ENCODE data around the gene MEGF6.

The MEGF6 gene

DNA sequence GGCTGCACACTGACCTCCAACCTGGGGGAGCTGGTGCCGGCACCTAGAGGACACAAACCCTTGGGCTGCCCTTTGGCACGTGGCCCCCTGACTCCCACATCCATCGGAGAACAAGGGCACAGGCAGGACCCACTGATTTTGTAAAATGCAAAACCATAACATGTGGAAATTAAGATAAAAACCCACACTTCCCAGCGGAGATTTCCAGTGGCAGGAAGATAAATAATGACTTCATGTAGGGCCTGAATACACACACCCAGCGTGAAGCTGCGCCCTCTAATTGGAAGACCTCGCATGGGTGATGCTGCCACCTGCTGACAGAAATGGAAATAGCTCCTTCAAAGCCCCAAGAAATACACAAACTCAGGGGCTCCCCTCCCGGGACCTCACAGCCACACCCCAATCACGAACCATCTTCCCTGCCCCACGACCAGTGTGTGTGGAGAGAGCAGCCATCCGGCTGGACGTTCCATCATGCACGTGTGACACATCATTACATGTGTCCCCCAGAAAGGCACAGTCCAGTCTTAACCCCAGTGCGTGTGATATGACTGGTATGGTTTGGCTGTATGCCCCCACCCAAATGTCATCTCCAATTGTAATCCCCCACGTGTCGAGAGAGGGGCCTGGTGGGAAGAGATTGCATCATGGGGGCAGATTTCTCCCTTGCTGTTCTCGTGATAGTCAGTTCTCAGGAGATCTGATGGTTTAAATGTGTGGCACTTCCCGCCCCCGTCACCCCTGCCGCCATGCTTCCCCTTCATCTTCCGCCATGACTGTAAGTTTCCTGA, 7.8 kb upstream of the MEGF6 start:
- H3K4me1 ChIP-seq (ENCODE audit: control insufficient read depth in 2 of 2, insufficient read depth in 2 of 2, low read length in 2 of 2): peaks cover 11% of the 10 kb centered on the region in 2 donors
- no peaks in the 10 kb centered on the region for H3K27me3 ChIP-seq (ENCODE audit: control insufficient read depth in 2 of 2, insufficient read depth in 2 of 2, low read length in 2 of 2)
- H3K36me3 ChIP-seq (ENCODE audit: control insufficient read depth in 2 of 2, insufficient read depth in 2 of 2, low read length in 2 of 2): no peaks in the 10 kb centered on the region

DNA sequence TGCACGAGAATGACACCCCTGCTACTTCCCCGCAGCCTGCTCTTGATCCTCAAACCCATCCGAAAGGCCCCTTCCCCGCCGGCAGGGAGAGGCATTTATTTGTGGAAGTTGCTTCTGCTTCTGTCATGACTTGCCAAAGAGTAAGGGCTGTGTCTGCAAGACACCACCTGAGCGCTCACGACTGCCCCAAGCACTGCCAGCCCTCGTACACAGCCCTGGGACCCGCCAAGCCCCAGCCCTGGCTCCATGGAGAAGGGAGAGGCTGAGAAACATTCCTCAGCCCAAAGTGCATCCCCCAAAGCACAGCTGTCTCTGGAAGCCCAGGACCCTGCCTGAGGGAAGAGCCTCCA, 7.2 kb upstream of the MEGF6 start:
- no peak overlapping the region for H3K4me3 ChIP-seq (ENCODE audit: low read length in 2 of 2)
- H3K36me3 ChIP-seq (ENCODE audit: control insufficient read depth in 2 of 2, insufficient read depth in 2 of 2, low read length in 2 of 2): no peaks in the 10 kb centered on the region
- peaks cover 0 to 3% of the 10 kb centered on the region in 2 donors for H3K27me3 ChIP-seq (ENCODE audit: control insufficient read depth in 2 of 2, insufficient read depth in 2 of 2, low read length in 2 of 2)
- H3K4me1 ChIP-seq (ENCODE audit: control insufficient read depth in 2 of 2, insufficient read depth in 2 of 2, low read length in 2 of 2): peaks cover 5% of the 10 kb centered on the region in 2 donors
- H3K9me3 ChIP-seq (ENCODE audit: control insufficient read depth in 2 of 2, low read length in 2 of 2): no peaks in the 10 kb centered on the region
- no peak overlapping the region for H3K27ac ChIP-seq (ENCODE audit: low read depth in 2 of 2, low read length in 2 of 2)
- H3K9ac ChIP-seq (ENCODE audit: low read depth in 1 of 2, low read length in 2 of 2): peak overlapping the region; percentile 4 to 24

More for the DNA sequence above, 7.8 kb upstream of the MEGF6 start:
- Histone ChIP-seq H3K4me3 (ENCODE audit: low read length in 2 of 2) (no peak overlapping the region), H3K9ac (ENCODE audit: low read depth in 1 of 2, low read length in 2 of 2) (peak overlapping the region in 1 of 2 donors; percentile 24), H3K27ac (ENCODE audit: low read depth in 2 of 2, low read length in 2 of 2) (no peak overlapping the region), H3K9me3 (ENCODE audit: control insufficient read depth in 2 of 2, low read length in 2 of 2) (no peaks in the 10 kb centered on the region)

DNA sequence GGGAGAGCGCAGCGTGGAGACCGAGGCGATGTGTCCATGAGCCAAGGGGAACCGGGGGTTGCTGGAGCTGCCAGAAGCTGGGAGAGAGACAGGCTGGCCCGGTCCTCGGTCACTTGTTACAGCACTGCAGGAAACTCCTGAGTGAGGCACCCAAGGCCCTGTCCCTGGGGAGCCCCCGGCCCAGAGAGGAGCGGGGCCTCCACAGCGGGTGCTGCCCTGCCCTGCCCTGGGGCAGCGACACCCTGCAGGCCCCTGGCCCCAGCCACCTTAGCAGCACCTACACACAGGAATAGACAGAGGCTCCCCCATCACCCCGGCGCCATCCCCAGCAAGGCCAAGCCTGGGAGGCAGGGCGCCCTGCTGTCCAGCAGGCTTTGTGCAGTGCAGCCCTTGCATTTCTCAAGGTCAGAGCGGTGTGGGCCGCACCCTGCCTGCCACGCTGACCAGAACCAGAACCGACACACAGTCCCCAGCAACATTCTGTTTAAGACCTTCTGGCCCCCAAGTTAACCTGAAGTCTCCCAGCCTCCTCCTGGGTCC, 6.6 kb upstream of the MEGF6 start:
- Histone ChIP-seq H3K36me3 (ENCODE audit: control insufficient read depth in 2 of 2, insufficient read depth in 2 of 2, low read length in 2 of 2) (no peaks in the 10 kb centered on the region), H3K4me3 (ENCODE audit: low read length in 2 of 2) (no peak overlapping the region), H3K4me1 (ENCODE audit: control insufficient read depth in 2 of 2, insufficient read depth in 2 of 2, low read length in 2 of 2) (peaks cover 2 to 4% of the 10 kb centered on the region in 2 donors), H3K9me3 (ENCODE audit: control insufficient read depth in 2 of 2, low read length in 2 of 2) (no peaks in the 10 kb centered on the region), H3K27ac (ENCODE audit: low read depth in 2 of 2, low read length in 2 of 2) (no peak overlapping the region), H3K9ac (ENCODE audit: low read depth in 1 of 2, low read length in 2 of 2) (no peak overlapping the region), H3K27me3 (ENCODE audit: control insufficient read depth in 2 of 2, insufficient read depth in 2 of 2, low read length in 2 of 2) (peaks cover 0 to 3% of the 10 kb centered on the region in 2 donors)

DNA sequence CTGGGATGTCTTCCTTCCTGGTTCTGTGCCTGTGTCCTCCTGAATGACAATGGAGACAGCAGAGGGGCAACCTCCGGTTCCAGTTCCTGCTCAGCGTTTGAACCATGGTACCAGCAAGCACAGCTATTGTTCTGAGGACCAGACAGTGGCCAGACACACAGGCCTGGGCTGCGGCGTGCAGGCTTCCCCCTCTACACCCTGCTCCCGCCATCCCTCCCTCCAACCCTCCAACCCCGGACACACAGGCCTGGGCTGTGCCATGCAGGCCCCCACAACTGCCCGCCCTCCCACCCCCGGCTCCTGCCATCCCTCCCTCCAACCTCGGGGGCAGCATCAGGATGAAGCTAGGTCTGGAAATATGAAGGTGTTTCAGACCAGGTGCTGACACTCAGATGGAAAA, 5.6 kb upstream of the MEGF6 start:
- H3K27ac ChIP-seq (ENCODE audit: low read depth in 2 of 2, low read length in 2 of 2): no peak overlapping the region

DNA sequence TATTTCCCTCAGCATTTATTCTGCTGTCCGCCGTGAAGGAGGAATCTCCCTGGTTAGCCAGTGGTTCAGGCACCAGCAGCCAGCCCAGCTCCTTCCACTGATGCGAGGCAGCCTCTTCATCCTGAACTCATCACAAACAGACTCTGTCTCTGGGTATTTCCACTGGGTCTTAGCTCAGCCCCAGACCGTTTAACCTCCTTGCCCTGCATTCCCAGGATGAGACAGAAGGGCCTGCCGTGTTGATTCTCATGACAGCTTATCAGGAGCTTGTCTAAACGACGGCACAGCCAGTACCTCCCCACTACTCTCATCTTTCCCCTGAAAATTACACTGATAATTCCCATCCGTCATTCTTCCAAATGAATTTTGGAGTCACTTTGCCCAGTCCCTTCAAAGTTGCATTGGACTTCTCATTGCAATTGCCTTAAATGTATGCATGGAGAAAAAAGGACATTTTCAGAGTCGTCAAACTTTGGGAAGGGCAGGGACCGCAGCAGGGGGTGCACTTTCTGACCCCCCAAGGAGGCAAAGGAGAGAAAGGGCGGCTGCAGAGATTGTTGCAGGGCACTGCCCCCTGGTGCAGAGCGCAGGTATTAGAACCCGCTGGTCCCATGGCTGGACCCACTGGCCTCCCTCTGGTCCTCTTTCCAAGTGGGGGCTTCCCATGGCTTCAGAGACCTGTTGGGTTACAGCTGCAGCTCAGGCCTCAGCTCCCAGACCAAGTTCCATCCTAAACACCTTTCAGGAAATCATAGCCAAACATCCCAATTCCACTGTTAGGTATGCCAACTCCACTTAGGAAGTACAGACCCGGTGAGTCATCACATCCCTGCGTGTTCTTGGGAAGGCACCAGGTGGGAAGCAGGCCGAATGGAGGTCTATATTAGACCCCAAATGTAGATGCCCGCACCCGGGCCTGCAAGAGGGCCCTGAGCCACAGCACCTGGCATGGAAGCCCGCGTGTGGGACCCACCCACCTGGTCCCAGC, 3.7 kb upstream of the MEGF6 start:
- H3K4me3 ChIP-seq (ENCODE audit: low read length in 2 of 2): no peak overlapping the region
- no peaks in the 10 kb centered on the region for H3K36me3 ChIP-seq (ENCODE audit: control insufficient read depth in 2 of 2, insufficient read depth in 2 of 2, low read length in 2 of 2)
- H3K27ac ChIP-seq (ENCODE audit: low read depth in 2 of 2, low read length in 2 of 2): no peak overlapping the region
- H3K9ac ChIP-seq (ENCODE audit: low read depth in 1 of 2, low read length in 2 of 2): no peak overlapping the region
- peaks cover 5 to 7% of the 10 kb centered on the region in 2 donors for H3K4me1 ChIP-seq (ENCODE audit: control insufficient read depth in 2 of 2, insufficient read depth in 2 of 2, low read length in 2 of 2)
- no peaks in the 10 kb centered on the region for H3K9me3 ChIP-seq (ENCODE audit: control insufficient read depth in 2 of 2, low read length in 2 of 2)
- peaks cover 2 to 13% of the 10 kb centered on the region in 2 donors for H3K27me3 ChIP-seq (ENCODE audit: control insufficient read depth in 2 of 2, insufficient read depth in 2 of 2, low read length in 2 of 2)

More for the DNA sequence above, 5.6 kb upstream of the MEGF6 start:
- Histone ChIP-seq H3K36me3 (ENCODE audit: control insufficient read depth in 2 of 2, insufficient read depth in 2 of 2, low read length in 2 of 2) (no peaks in the 10 kb centered on the region), H3K9me3 (ENCODE audit: control insufficient read depth in 2 of 2, low read length in 2 of 2) (no peaks in the 10 kb centered on the region), H3K27me3 (ENCODE audit: control insufficient read depth in 2 of 2, insufficient read depth in 2 of 2, low read length in 2 of 2) (peaks cover 0 to 7% of the 10 kb centered on the region in 2 donors), H3K9ac (ENCODE audit: low read depth in 1 of 2, low read length in 2 of 2) (no peak overlapping the region), H3K4me1 (ENCODE audit: control insufficient read depth in 2 of 2, insufficient read depth in 2 of 2, low read length in 2 of 2) (peaks cover 2 to 4% of the 10 kb centered on the region in 2 donors), H3K4me3 (ENCODE audit: low read length in 2 of 2) (no peak overlapping the region)

DNA sequence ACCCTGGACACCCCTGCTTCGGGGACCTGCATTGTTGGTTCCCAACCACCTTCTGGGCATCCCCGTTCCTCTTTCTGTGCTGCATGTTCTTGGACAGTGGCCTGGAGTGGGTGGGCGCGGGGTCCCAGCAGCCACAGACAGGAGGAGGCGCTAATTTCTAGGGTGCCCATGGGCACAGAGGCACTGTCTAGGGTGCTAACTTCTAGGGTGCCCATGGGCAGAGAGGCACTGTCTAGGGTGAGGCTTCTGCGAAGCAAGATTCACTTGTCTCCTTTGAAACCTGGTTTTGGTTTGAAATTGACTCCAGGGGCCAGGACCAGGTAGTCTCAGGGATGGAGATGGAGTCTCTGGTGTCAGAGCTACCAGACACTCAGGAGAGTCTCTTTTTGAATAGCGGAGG, 815 bp upstream of the MEGF6 start:
- peaks cover 2 to 5% of the 10 kb centered on the region in 2 donors for H3K4me1 ChIP-seq (ENCODE audit: control insufficient read depth in 2 of 2, insufficient read depth in 2 of 2, low read length in 2 of 2)

DNA sequence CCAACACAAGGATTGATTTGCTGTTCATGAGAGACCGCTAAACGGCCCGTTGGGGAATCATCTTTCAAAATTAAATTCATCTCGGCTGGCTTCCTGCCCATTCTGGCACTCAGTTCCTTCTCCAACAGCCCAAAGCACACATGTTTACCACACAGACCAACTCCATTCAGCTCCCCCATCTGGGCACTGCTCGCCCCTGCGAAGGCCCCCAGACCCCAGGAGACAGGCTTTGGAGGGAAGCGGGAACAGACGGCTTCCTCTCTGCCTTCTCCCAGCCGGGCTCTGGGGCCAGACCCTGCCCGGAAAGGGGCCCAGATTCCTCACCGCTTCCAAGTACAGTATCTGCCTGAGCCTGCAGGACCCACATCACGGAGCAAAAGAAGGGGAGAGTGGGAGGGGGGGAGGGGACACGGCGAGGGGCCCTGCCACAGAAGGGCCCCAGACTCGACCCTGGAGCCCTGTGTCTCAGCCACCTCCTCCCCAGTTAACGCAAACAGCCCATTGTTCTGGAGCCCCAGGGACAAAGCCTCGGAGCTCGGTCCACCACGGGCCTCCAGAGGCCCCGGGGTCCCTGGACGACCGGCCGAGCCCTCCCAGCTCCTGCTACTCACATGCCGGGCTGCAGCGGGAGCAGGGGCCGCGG, 660 bp downstream of the MEGF6 start:
- Histone ChIP-seq H3K4me1 (ENCODE audit: control insufficient read depth in 2 of 2, insufficient read depth in 2 of 2, low read length in 2 of 2) (peaks cover 2 to 5% of the 10 kb centered on the region in 2 donors), H3K27me3 (ENCODE audit: control insufficient read depth in 2 of 2, insufficient read depth in 2 of 2, low read length in 2 of 2) (peaks cover 8 to 18% of the 10 kb centered on the region in 2 donors), H3K9me3 (ENCODE audit: control insufficient read depth in 2 of 2, low read length in 2 of 2) (no peaks in the 10 kb centered on the region), H3K36me3 (ENCODE audit: control insufficient read depth in 2 of 2, insufficient read depth in 2 of 2, low read length in 2 of 2) (no peaks in the 10 kb centered on the region), H3K4me3 (ENCODE audit: low read length in 2 of 2) (no peak overlapping the region), H3K27ac (ENCODE audit: low read depth in 2 of 2, low read length in 2 of 2) (no peak overlapping the region), H3K9ac (ENCODE audit: low read depth in 1 of 2, low read length in 2 of 2) (no peak overlapping the region)

More for the DNA sequence above, 815 bp upstream of the MEGF6 start:
- Histone ChIP-seq H3K27ac (ENCODE audit: low read depth in 2 of 2, low read length in 2 of 2) (no peak overlapping the region), H3K27me3 (ENCODE audit: control insufficient read depth in 2 of 2, insufficient read depth in 2 of 2, low read length in 2 of 2) (peaks cover 8 to 18% of the 10 kb centered on the region in 2 donors), H3K9me3 (ENCODE audit: control insufficient read depth in 2 of 2, low read length in 2 of 2) (no peaks in the 10 kb centered on the region), H3K36me3 (ENCODE audit: control insufficient read depth in 2 of 2, insufficient read depth in 2 of 2, low read length in 2 of 2) (no peaks in the 10 kb centered on the region), H3K9ac (ENCODE audit: low read depth in 1 of 2, low read length in 2 of 2) (no peak overlapping the region), H3K4me3 (ENCODE audit: low read length in 2 of 2) (no peak overlapping the region)

DNA sequence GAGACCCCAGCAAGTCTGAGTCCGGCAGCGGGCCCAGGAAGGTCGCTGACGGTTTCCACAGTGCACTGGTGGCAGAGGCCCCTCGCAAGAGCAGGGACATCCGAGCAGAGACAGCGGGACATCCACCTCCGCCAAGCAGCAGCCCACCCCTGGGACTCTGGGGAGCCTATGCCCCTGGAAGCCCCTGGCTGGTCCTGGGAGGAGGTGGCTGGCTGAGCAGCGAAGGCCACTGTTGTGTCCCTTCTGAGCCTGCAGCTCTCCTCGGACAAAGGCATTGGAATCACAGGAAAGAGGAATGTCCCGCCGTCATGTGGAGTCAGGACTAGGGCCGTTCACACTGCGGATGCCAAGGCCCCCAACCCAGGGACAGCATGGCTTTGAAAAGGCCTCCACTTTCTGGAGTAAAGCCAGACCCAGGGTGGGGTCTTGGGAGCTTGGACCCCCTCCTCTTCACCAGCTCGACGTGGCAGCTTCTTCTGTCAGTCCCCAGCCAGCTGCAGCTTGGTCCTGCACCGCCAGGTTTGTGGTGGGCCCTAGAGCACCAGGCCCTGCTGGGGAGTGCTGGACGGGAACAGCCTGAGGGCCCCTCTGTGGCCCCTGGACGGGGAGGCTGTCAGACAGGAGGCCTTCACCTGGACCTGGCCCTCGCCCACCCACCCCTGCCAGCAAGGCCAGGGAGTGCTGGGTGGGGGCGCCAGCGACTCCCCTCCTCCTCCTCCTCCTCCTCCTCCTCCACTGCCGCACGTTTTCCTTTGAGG, 1.4 kb downstream of the MEGF6 start:
- Histone ChIP-seq H3K36me3 (ENCODE audit: control insufficient read depth in 2 of 2, insufficient read depth in 2 of 2, low read length in 2 of 2) (no peaks in the 10 kb centered on the region), H3K27ac (ENCODE audit: low read depth in 2 of 2, low read length in 2 of 2) (no peak overlapping the region), H3K9me3 (ENCODE audit: control insufficient read depth in 2 of 2, low read length in 2 of 2) (no peaks in the 10 kb centered on the region), H3K9ac (ENCODE audit: low read depth in 1 of 2, low read length in 2 of 2) (no peak overlapping the region), H3K27me3 (ENCODE audit: control insufficient read depth in 2 of 2, insufficient read depth in 2 of 2, low read length in 2 of 2) (peaks cover 8 to 18% of the 10 kb centered on the region in 2 donors), H3K4me1 (ENCODE audit: control insufficient read depth in 2 of 2, insufficient read depth in 2 of 2, low read length in 2 of 2) (peaks cover 2 to 5% of the 10 kb centered on the region in 2 donors), H3K4me3 (ENCODE audit: low read length in 2 of 2) (no peak overlapping the region)

DNA sequence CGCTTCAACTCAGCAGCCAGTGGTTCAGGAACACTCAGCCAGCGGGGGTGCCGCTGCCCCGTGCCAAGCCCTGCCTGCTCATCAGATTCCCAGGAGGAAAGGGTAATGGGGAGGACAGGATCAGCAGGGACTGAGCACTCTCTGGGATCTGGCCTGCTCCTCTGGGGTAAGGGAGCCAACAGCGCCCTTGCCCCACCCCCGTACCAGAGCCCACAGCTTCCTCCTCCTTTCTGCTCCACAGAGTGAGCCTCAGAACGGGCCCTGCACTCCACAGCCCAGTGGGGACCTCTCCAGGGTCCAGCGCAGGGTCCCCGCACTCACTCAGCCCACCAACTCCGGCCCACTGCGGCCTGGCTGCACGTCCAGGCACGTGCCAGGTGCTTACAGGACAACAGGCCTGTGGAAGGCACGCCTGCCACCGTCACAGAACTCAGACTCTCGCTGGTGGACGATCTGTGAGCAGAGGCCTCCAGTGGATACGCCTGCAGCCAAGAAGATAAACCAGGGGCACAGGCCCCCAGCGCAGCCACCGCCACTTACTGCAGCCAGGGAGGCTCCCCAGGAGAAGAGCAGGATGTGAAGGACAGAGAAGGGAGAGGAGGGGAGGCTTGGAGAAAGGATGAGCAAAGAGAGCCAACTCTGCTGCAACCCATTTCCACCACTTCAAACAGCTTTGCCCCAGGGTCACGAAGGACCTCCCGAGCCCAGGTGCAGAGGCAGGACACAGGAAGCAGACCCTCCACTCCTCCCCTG, 2.1 kb downstream of the MEGF6 start:
- H3K4me1 ChIP-seq (ENCODE audit: control insufficient read depth in 2 of 2, insufficient read depth in 2 of 2, low read length in 2 of 2): peaks cover 2 to 5% of the 10 kb centered on the region in 2 donors
- H3K36me3 ChIP-seq (ENCODE audit: control insufficient read depth in 2 of 2, insufficient read depth in 2 of 2, low read length in 2 of 2): no peaks in the 10 kb centered on the region
- no peak overlapping the region for H3K9ac ChIP-seq (ENCODE audit: low read depth in 1 of 2, low read length in 2 of 2)
- H3K4me3 ChIP-seq (ENCODE audit: low read length in 2 of 2): no peak overlapping the region
- H3K27ac ChIP-seq (ENCODE audit: low read depth in 2 of 2, low read length in 2 of 2): no peak overlapping the region
- H3K27me3 ChIP-seq (ENCODE audit: control insufficient read depth in 2 of 2, insufficient read depth in 2 of 2, low read length in 2 of 2): peaks cover 8 to 18% of the 10 kb centered on the region in 2 donors
- H3K9me3 ChIP-seq (ENCODE audit: control insufficient read depth in 2 of 2, low read length in 2 of 2): no peaks in the 10 kb centered on the region
